ENCODE results near the gene FER.

Gene FER

DNA sequence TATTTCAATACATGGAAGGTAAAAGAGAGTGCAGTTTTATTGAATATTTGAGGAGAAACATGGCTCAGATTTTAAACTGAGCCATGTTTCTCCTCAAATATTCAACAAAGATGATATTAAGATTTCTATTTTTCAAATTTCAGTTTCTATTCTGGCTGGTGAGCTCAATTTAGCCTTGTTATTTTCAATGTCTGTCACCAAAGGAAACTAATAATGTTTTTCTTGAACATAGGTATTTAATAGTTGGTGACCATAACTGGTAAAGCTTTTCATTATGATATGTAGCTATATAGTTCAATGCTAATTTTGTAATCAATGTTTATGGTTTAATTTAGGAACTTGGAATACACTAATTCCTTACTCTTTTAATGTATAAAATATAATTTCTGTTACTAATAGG, 177.4 kb downstream of the FER start:
- DNase-seq (ENCODE audit: low read depth): no peak
- H3K4me3 ChIP-seq (ENCODE audit: low read depth, low read length): no peak overlapping the region
- TF ChIP-seq, protein P1, sequence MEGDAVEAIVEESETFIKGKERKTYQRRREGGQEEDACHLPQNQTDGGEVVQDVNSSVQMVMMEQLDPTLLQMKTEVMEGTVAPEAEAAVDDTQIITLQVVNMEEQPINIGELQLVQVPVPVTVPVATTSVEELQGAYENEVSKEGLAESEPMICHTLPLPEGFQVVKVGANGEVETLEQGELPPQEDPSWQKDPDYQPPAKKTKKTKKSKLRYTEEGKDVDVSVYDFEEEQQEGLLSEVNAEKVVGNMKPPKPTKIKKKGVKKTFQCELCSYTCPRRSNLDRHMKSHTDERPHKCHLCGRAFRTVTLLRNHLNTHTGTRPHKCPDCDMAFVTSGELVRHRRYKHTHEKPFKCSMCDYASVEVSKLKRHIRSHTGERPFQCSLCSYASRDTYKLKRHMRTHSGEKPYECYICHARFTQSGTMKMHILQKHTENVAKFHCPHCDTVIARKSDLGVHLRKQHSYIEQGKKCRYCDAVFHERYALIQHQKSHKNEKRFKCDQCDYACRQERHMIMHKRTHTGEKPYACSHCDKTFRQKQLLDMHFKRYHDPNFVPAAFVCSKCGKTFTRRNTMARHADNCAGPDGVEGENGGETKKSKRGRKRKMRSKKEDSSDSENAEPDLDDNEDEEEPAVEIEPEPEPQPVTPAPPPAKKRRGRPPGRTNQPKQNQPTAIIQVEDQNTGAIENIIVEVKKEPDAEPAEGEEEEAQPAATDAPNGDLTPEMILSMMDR (IDR thresholded peaks at IDR 0.05; ENCODE audit: low read depth, low read length, missing control alignments): no peak

DNA sequence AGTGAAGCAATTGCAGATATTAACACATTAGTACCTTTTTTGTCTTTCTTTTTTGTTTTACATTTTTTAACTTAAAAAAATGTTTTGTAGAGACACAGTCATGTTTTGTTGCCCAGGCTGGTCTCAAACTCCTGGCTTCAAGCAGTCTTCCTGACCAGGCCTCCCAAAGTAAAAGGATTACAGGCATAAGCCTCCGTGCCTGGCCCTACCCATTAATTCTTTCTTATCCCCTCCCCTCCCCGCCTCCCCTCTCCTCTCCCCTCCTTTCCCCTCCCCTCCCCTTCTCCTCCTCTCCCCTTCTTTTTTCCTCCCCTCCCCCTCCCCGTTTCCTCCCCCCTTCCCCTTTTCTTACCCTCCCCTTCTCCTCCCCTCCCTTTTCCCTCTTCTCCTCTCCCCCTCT, 182.4 kb downstream of the FER start:
- no peak for DNase-seq (ENCODE audit: low read depth)
- H3K4me3 ChIP-seq (ENCODE audit: low read depth, low read length): no peak overlapping the region
- TF ChIP-seq, protein P1 (IDR thresholded peaks at IDR 0.05; ENCODE audit: low read depth, low read length, missing control alignments): no peak

DNA sequence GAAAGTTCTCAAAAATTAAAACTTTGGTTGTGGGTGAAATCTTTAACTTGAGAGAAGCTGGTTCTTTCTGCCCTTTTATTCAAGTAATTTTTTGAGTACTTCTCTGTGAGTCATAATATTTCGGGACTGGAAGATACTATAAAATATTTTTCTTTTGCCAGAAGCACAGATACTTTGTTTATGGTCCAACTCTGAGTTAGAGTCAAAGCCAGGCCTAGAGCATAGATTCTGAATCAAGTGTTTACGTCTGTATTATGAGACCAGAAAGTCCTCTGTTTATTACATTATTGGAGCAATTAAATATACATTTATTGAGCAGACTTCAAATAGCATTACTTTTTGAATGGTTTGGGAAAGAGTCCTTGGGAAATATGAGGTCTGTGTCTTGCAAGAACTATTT, 187.9 kb downstream of the FER start:
- no peak for DNase-seq (ENCODE audit: low read depth)
- TF ChIP-seq, protein P1 (IDR thresholded peaks at IDR 0.05; ENCODE audit: low read depth, low read length, missing control alignments): no peak
- no peak overlapping the region for H3K4me3 ChIP-seq (ENCODE audit: low read depth, low read length)

DNA sequence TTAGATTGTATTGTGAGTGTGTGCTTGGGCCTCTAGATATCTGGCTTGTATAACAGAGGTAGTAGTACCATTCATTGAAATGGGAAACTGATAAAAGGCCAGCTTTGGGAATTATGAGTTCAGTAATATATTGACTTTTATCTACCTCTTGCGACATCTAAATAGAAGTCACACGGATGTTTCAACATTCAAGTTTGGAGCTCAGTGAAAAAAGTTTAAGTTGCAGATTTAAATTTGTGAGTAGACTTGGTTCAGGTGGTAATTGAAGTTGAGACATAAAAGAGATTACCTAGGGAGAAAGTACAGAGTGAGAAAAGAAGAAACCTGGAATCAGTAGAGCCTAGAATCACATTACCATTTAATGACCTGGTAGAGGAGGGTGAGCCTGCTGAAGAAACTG, 189.5 kb downstream of the FER start:
- no peak overlapping the region for H3K4me3 ChIP-seq (ENCODE audit: low read depth, low read length)
- TF ChIP-seq, protein P1 (IDR thresholded peaks at IDR 0.05; ENCODE audit: low read depth, low read length, missing control alignments): no peak
- no peak for DNase-seq (ENCODE audit: low read depth)

DNA sequence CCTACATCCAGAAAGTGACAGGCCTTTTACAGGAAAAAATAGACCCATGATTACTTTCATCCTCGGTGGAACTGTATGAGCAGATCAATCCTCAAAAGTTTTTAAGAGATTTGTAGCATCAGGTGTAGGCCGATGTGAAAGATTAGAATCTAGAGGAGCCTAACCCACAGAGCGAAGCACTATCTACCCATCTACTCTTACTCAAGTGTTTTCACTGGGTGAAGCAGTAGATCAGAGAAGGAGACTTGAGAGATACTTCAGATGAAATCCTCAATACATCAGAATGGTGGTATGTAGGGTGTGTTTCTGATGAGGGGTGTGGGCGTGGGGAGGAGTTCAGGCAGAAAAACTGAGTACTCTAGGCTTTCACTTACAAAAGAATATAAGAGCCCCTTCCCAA, 192.8 kb downstream of the FER start:
- TF ChIP-seq, protein P1 (IDR thresholded peaks at IDR 0.05; ENCODE audit: low read depth, low read length, missing control alignments): no peak
- DNase-seq (ENCODE audit: low read depth): no peak
- no peak overlapping the region for H3K4me3 ChIP-seq (ENCODE audit: low read depth, low read length)

DNA sequence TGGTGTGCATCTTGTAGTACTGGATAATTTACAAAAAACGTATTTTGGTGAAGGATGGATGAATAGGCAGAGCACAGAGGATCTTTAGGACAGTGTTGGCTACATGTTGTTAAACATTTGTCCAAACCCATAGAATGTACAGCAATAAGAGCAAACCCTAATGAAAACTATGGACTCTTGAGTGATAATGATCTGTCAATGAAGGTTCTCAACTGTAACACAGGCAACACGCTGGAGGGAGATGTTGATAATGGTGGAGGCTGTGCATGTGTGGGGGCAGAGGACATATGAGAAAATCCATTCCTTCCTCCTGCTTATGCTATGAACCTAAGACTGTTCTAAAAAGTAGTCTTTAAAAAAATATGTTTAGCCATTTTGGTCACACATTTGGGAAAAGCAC, 194.0 kb downstream of the FER start:
- TF ChIP-seq, protein P1 (IDR thresholded peaks at IDR 0.05; ENCODE audit: low read depth, low read length, missing control alignments): no peak
- H3K4me3 ChIP-seq (ENCODE audit: low read depth, low read length): no peak overlapping the region
- DNase-seq (ENCODE audit: low read depth): no peak

DNA sequence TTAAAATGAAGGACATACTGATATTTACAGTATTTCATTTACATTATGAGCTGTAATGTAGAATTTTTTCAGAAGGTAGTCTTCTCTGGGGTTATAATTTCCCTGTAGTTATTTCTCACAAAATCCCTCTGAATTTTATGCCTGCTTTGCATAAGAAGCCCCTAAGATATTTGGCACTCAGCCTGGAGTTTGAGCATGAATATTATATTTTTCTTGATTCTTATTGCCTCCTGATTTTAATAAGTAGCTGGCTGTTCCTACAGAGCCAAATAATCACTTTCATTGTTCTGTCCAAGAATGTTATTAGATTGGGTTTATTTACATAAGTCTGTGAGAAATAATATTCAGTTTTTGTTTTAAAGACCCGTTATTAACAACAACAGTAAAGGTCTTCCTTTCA, 195.0 kb downstream of the FER start:
- DNase-seq (ENCODE audit: low read depth): no peak
- H3K4me3 ChIP-seq (ENCODE audit: low read depth, low read length): no peak overlapping the region
- TF ChIP-seq, protein P1 (IDR thresholded peaks at IDR 0.05; ENCODE audit: low read depth, low read length, missing control alignments): no peak
